Parathyroid adenoma (tissue), 2 donors: ENCODE measurements around the gene ROBO3.

Experiments
- H2AFZ ChIP-seq: fragments of 300-600 bp; sonication (generic); one replicate; pipeline ENCODE4 v1.7.0; 2017; ENCODE audit warnings: antibody characterized with exemption, mild to moderate bottlenecking
- H3K27ac ChIP-seq: fragments of 300-600 bp; sonication (generic); one replicate; pipeline ENCODE4 v1.7.0; 2017
- H3K27me3 ChIP-seq: fragments of 300-600 bp; sonication (generic); one replicate; pipeline ENCODE4 v1.7.0; 2017; ENCODE audit warnings: low read length; ENCODE audit not compliant: control insufficient read depth, insufficient read depth
- H3K36me3 ChIP-seq: fragments of 300-600 bp; sonication (generic); one replicate; pipeline ENCODE4 v1.7.0; 2017; ENCODE audit warnings: low read length; ENCODE audit not compliant: control insufficient read depth, insufficient read depth
- H3K4me1 ChIP-seq: fragments of 300-600 bp; sonication (generic); one replicate; pipeline ENCODE4 v1.7.0; 2017; ENCODE audit warnings: control low read depth
- H3K4me2 ChIP-seq: fragments of 300-600 bp; sonication (generic); one replicate; pipeline ENCODE4 v1.7.0; 2017; ENCODE audit warnings: low read length
- H3K4me3 ChIP-seq: fragments of 300-600 bp; sonication (generic); one replicate; pipeline ENCODE4 v1.7.0; 2017; ENCODE audit warnings: low read depth, low read length
- H3K79me2 ChIP-seq: fragments of 300-600 bp; sonication (generic); one replicate; pipeline ENCODE4 v1.7.0; 2017; ENCODE audit warnings: control low read depth
- H3K9ac ChIP-seq: fragments of 300-600 bp; sonication (generic); one replicate; pipeline ENCODE4 v1.7.0; 2017; ENCODE audit warnings: mild to moderate bottlenecking
- H3K9me3 ChIP-seq: fragments of 300-600 bp; sonication (generic); one replicate; pipeline ENCODE4 v1.7.0; 2017; ENCODE audit warnings: low read length; ENCODE audit not compliant: control insufficient read depth
- TF ChIP-seq, protein P1 (sequence below): fragments of 300-600 bp; sonication (generic); IDR thresholded peaks from one replicate; pipeline ENCODE4 v1.7.0; 2017; ENCODE audit warnings: antibody characterized with exemption, mild to moderate bottlenecking
- donor health status: primary hyperparathyroidism.

The ROBO3 gene

DNA sequence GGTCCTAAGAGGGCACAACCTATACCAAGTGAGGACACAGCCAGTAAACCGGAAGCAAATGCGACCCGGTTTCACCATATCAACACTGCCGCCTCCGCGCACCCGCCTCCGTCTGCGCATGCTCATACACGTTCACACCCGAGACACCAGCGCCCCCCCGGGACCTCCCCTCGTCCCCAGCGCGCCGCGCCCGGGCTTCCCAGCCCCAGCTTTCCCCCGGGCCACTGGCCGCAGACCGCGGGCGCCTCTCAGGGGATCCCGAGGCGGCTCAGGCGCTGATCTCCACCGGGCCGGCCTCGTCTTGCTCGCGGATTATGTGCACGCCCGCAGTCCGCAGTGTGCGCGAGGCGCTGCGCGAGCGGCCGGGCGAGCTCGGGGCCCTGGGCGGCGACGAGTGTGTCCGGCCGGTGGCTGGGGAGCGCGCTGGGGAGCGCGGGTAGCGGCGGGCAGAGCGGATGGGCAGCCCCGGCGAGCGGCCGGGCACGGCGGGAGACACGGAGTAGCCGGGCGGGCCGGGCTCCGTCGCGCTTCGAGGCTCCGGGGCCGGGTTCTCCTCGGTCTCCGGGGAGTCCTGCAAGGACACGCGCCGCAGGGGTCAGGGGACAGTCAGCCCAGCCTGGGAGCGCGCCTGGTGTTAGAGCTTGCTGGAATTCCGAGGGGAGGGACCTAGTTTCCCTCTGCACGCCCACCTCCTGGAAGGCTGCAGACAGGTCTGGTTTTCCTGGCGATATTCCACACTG is 55.8 kb downstream of the ROBO3 start:
- H3K36me3 ChIP-seq = no peaks in the 10 kb centered on the region
- H3K27ac ChIP-seq = no peak overlapping the region
- H3K4me3 ChIP-seq = peak overlapping the region; percentile 46
- no peak overlapping the region for H3K9ac ChIP-seq
- H2AFZ ChIP-seq = peak overlapping the region; percentile 58
- H3K27me3 ChIP-seq = no peaks in the 10 kb centered on the region
- H3K4me1 ChIP-seq = no peaks in the 10 kb centered on the region
- peak overlapping the region; percentile 51 for H3K4me2 ChIP-seq
- no peaks in the 10 kb centered on the region for H3K9me3 ChIP-seq
- TF ChIP-seq, protein P1, sequence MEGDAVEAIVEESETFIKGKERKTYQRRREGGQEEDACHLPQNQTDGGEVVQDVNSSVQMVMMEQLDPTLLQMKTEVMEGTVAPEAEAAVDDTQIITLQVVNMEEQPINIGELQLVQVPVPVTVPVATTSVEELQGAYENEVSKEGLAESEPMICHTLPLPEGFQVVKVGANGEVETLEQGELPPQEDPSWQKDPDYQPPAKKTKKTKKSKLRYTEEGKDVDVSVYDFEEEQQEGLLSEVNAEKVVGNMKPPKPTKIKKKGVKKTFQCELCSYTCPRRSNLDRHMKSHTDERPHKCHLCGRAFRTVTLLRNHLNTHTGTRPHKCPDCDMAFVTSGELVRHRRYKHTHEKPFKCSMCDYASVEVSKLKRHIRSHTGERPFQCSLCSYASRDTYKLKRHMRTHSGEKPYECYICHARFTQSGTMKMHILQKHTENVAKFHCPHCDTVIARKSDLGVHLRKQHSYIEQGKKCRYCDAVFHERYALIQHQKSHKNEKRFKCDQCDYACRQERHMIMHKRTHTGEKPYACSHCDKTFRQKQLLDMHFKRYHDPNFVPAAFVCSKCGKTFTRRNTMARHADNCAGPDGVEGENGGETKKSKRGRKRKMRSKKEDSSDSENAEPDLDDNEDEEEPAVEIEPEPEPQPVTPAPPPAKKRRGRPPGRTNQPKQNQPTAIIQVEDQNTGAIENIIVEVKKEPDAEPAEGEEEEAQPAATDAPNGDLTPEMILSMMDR = no peak
- no peaks in the 10 kb centered on the region for H3K79me2 ChIP-seq

- TF ChIP-seq, protein P1 = no peak
- no peaks in the 10 kb centered on the region for H3K36me3 ChIP-seq
- H2AFZ ChIP-seq = no peak overlapping the region
- H3K79me2 ChIP-seq = no peaks in the 10 kb centered on the region
- H3K4me3 ChIP-seq = no peak overlapping the region
- H3K9ac ChIP-seq = no peak overlapping the region
- no peaks in the 10 kb centered on the region for H3K9me3 ChIP-seq
- H3K4me2 ChIP-seq = no peak overlapping the region
- H3K27me3 ChIP-seq = no peaks in the 10 kb centered on the region
- no peak overlapping the region for H3K27ac ChIP-seq
- H3K4me1 ChIP-seq = no peaks in the 10 kb centered on the region
These were observed 57.6 kb downstream of the ROBO3 start for GRCh38 chr11:124922831-124923230.

DNA sequence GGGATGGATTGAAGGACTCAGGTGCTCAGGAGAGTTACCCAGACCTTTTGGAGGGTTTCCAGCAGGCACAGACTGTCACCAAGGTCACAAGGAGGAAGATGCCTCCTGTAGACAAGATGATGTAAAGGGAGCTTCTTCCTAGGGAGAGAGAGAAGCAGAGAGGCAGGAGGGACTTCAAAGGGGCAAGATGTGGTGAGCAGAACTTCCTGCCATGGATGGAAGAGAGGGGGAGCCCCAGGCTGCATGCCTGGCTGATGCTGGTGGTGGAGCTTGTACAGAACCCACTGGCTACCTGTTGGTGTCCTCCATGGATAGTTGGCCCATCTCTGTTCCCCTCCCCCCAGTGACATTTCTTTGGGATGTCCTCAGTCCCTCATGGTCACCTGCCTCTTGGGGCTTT is 58.1 kb downstream of the ROBO3 start:
- Histone ChIP-seq H2AFZ (no peak overlapping the region), H3K36me3 (no peaks in the 10 kb centered on the region), H3K4me1 (no peaks in the 10 kb centered on the region), H3K9ac (no peak overlapping the region), H3K4me2 (no peak overlapping the region), H3K27ac (no peak overlapping the region), H3K4me3 (no peak overlapping the region), H3K27me3 (no peaks in the 10 kb centered on the region), H3K9me3 (no peaks in the 10 kb centered on the region), H3K79me2 (no peaks in the 10 kb centered on the region)
- TF ChIP-seq, protein P1 = no peak

DNA sequence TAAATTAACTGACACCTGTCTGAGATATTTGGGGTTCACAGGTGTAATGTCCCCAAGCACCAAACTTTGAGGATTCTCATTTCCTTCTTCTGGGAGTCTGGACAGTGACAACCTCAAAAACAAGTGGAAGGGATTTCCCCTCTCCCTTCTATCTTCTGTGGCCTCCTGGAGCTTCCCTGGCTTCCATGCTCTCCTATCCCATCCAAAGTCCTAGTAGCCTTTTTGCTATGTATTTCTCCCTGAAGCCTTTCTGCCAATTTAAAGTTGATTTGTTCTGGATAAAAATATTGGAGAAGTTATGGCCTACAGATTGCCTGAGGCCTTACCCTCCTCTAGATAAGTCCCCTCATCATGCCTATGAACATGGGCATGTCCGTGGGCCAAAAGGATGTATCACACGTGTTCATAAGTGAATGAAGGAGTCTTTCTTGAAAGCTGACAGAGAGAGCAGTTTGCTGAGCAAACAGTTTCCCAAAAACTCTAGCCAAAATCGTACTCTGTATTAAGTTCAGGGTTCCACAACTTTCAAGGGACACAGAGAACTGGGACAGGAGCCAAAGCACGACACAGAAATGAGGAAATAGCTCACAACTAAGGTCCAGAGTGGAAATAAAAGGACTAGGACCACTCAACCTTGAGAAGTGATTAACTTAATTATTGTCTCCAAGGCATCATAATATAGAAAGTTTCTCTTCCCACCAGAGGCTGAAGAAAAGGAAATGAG is 63.9 kb downstream of the ROBO3 start:
- Histone ChIP-seq H3K9me3 (no peaks in the 10 kb centered on the region), H3K4me3 (no peak overlapping the region), H2AFZ (no peak overlapping the region), H3K4me2 (no peak overlapping the region), H3K36me3 (no peaks in the 10 kb centered on the region), H3K9ac (no peak overlapping the region), H3K79me2 (no peaks in the 10 kb centered on the region), H3K27ac (no peak overlapping the region), H3K4me1 (no peaks in the 10 kb centered on the region), H3K27me3 (no peaks in the 10 kb centered on the region)
- TF ChIP-seq, protein P1 = no peak
